Ishikawa (cell line): ENCODE measurements around the gene TNRC6B.

ENCODE experiments used
- CEBPB ChIP-seq: IDR thresholded peaks from 2 replicates; pipeline ENCODE4 v1.6.1; 2012
- EGR1 ChIP-seq: IDR thresholded peaks from 2 replicates; pipeline ENCODE4 v1.6.1; 2012
- RAD21 ChIP-seq: IDR thresholded peaks from 2 replicates; pipeline ENCODE4 v1.6.1; 2012; ENCODE audit warnings: low read depth
- YY1 ChIP-seq: IDR thresholded peaks from 2 replicates; pipeline ENCODE4 v1.6.1; 2012; ENCODE audit warnings: low read depth
- TF ChIP-seq, protein P1 (sequence below): IDR thresholded peaks from 2 replicates; pipeline ENCODE4 v1.6.1; 2012

DNA sequence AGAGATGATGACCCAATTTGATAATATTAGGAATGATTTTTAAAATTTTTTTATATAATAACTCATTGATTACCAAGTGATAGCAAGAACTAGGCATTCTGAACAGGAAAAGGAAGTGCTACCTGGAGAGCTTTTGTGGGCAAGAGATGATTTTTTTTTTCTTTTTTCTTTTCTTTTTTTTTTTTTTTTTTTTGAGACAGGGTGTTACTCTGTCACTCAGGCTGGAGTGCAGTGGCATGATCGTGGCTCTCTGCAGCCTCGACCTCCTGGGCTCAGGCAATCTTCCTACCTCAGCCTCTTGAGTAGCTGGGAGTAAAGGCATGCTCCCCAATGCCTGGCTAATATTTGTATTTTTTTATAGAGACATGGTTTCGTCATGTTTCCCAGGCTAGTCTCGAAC, 40.4 kb downstream of the TNRC6B start:
- TF ChIP-seq YY1 (no peak), EGR1 (no peak), CEBPB (no peak), RAD21 (no peak)
- TF ChIP-seq, protein P1, sequence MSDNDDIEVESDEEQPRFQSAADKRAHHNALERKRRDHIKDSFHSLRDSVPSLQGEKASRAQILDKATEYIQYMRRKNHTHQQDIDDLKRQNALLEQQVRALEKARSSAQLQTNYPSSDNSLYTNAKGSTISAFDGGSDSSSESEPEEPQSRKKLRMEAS: no peak
